Measurements from ENCODE around the gene PAIP1. TPM values are rescaled to one million over a fixed set of nuclear protein-coding genes. Genes with fewer than 3 reads are reported as not detected.
A peak's percentile ranks its signal among the peaks of the same experiment; 100 is the strongest.

Gene PAIP1
- total RNA-seq, 1 donor from 2014 or later: 111 TPM

DNA sequence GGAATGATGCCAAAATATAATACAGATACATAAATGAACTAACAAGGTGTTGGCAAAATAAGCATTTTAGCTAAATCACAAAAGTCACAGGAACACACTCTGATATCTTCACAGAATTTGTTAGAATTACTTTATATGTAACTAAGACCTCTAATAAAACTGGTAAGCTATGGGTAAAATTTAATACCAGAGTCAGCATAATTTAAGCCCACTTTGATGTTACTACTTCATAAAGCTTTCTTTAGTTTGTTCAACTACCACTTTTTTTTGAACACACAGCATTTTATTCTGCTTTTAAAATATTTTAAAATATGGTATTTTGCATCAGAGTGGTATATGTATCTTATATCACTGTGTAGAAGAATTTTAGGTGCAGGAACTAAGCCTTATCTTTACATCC is 19.9 kb downstream of the PAIP1 start:
- DNase-seq (ENCODE audit: low read depth, low spot score): no peak
- no peaks in the 10 kb centered on the region for H3K4me1 Mint-ChIP-seq
- H3K9me3 Mint-ChIP-seq: no peaks in the 10 kb centered on the region
- TF ChIP-seq, protein P1, sequence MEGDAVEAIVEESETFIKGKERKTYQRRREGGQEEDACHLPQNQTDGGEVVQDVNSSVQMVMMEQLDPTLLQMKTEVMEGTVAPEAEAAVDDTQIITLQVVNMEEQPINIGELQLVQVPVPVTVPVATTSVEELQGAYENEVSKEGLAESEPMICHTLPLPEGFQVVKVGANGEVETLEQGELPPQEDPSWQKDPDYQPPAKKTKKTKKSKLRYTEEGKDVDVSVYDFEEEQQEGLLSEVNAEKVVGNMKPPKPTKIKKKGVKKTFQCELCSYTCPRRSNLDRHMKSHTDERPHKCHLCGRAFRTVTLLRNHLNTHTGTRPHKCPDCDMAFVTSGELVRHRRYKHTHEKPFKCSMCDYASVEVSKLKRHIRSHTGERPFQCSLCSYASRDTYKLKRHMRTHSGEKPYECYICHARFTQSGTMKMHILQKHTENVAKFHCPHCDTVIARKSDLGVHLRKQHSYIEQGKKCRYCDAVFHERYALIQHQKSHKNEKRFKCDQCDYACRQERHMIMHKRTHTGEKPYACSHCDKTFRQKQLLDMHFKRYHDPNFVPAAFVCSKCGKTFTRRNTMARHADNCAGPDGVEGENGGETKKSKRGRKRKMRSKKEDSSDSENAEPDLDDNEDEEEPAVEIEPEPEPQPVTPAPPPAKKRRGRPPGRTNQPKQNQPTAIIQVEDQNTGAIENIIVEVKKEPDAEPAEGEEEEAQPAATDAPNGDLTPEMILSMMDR (conservative IDR thresholded peaks at IDR 0.05): no peak
- H3K36me3 Mint-ChIP-seq (ENCODE audit: low read depth): peaks cover 20% of the 10 kb centered on the region
- no peak overlapping the region for H3K4me3 Mint-ChIP-seq
- H3K27ac Mint-ChIP-seq (ENCODE audit: unreplicated experiment): no peak overlapping the region
- H3K27me3 Mint-ChIP-seq (ENCODE audit: low read depth): no peaks in the 10 kb centered on the region

DNA sequence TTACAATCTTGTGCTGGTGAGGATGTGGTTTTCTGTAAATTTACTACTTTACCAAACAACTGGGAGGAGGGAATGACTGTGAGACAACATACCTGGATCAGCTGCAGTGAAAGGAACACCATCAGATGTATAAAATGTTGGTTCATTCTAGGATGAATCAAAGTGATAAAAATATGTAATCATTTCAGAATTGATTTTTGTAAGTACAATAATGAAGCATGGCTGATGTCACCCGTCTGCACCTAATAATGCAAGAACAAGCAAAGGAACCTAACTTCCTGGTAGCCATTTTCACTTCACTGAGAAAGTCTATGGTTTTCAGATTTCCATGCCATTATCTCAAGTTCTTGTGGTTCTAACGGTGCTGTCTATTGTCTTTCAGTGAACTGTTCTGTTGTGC is 23.2 kb downstream of the PAIP1 start:
- Mint-ChIP-seq H3K27me3 (ENCODE audit: low read depth) (no peaks in the 10 kb centered on the region), H3K36me3 (ENCODE audit: low read depth) (peaks cover 17% of the 10 kb centered on the region), H3K4me1 (no peaks in the 10 kb centered on the region), H3K9me3 (no peaks in the 10 kb centered on the region), H3K4me3 (no peak overlapping the region), H3K27ac (ENCODE audit: unreplicated experiment) (no peak overlapping the region)
- no peak for DNase-seq (ENCODE audit: low read depth, low spot score)
- TF ChIP-seq, protein P1 (conservative IDR thresholded peaks at IDR 0.05): no peak

DNA sequence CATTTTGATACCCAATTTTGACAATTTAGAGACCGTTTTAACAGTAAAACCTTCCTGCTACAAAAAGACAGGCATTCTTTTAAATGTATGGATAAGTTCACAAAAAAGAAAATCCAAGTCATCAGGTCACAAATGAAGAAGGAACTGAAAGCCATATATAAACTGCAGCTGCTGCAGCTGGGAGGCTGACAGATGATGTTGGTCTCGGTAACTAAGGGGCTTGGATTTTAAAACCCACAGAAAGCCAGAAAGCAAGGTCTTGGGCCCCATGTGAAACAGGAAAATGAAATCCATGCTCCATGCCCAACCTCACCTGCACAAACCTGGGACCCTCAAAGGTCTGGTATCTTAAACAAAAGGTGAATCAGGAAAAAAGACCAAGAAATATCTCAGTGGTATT is 26.2 kb downstream of the PAIP1 start:
- Mint-ChIP-seq H3K9me3 (no peaks in the 10 kb centered on the region), H3K4me1 (no peaks in the 10 kb centered on the region), H3K27ac (ENCODE audit: unreplicated experiment) (no peak overlapping the region), H3K27me3 (ENCODE audit: low read depth) (no peaks in the 10 kb centered on the region), H3K36me3 (ENCODE audit: low read depth) (peaks cover 19% of the 10 kb centered on the region), H3K4me3 (no peak overlapping the region)
- TF ChIP-seq, protein P1 (conservative IDR thresholded peaks at IDR 0.05): no peak
- no peak for DNase-seq (ENCODE audit: low read depth, low spot score)

DNA sequence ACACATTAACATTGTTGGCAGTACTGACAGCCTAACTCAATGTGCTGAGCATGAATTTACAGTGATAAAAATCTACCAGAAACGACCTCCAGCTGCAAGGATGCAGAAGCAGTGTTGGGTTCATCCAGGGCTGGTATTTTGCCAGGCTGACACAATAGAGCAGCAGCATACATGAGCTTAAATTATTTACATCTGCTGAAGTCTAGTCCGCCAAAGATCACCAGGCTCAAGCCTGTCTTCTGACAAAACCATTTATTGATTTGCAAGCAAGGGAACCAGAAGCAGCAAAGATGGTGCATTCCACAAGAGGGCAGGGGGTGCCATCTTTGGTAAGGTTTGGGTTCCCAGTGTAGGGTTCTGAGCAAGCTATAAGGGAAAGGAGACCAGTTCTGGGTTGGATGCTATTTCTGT is 33.2 kb downstream of the PAIP1 start:
- TF ChIP-seq, protein P1 (conservative IDR thresholded peaks at IDR 0.05): no peak

DNA sequence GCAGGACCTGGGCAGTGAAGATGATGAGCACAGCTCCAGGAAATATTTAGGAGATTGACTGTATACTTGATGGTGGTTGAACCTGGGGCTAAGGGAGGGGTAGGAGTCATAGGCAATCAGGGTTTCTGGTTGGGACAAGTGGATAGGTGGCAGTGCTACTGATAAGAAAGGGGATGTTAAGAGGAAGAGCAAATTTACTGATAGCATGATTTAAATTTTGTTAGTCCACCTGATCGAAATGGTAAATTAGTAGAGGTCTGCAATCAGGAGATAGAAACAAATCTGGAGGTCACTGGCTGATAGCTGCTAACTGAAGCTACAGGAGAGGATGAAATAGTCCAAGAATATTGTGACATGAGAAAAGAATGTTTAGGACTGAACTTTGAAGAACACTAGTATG is 36.3 kb downstream of the PAIP1 start:
- TF ChIP-seq, protein P1 (conservative IDR thresholded peaks at IDR 0.05): no peak
- H3K4me1 Mint-ChIP-seq: peaks cover 4% of the 10 kb centered on the region
- no peak overlapping the region for H3K27ac Mint-ChIP-seq (ENCODE audit: unreplicated experiment)
- peak overlapping the region; percentile 19 for H3K4me3 Mint-ChIP-seq
- no peaks in the 10 kb centered on the region for H3K27me3 Mint-ChIP-seq (ENCODE audit: low read depth)
- H3K9me3 Mint-ChIP-seq: no peaks in the 10 kb centered on the region
- DNase-seq (ENCODE audit: low read depth, low spot score): no peak
- H3K36me3 Mint-ChIP-seq (ENCODE audit: low read depth): peaks cover 32% of the 10 kb centered on the region

More for the DNA sequence above, 33.2 kb downstream of the PAIP1 start:
- Mint-ChIP-seq H3K4me1 (no peaks in the 10 kb centered on the region), H3K4me3 (no peak overlapping the region), H3K27me3 (ENCODE audit: low read depth) (no peaks in the 10 kb centered on the region), H3K9me3 (no peaks in the 10 kb centered on the region), H3K27ac (ENCODE audit: unreplicated experiment) (no peak overlapping the region), H3K36me3 (ENCODE audit: low read depth) (peaks cover 38% of the 10 kb centered on the region)
- DNase-seq (ENCODE audit: low read depth, low spot score): no peak

DNA sequence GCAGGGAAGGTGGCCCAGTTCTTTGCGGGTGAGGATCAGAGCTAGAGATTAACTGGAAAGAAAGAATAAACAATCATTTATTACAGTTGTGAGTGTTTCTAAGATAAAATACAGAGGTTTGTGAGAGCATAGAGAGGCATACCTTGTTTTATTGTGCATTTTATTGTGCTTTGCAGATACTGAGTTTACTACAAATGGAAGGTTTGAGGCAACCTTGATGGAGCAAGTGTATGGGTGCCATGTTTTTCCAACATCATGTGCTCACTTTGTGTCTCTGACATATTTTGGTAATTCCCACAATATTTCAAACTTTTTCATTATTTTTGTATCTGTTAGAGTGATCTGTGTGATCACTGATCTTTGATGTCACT is 41.2 kb downstream of the PAIP1 start:
- Mint-ChIP-seq H3K27ac (ENCODE audit: unreplicated experiment) (peak overlapping the region; percentile 58), H3K27me3 (ENCODE audit: low read depth) (no peaks in the 10 kb centered on the region), H3K36me3 (ENCODE audit: low read depth) (peaks cover 14% of the 10 kb centered on the region), H3K9me3 (peaks cover 4% of the 10 kb centered on the region), H3K4me1 (peaks cover 36% of the 10 kb centered on the region), H3K4me3 (peak overlapping the region; percentile 97)
- TF ChIP-seq, protein P1 (conservative IDR thresholded peaks at IDR 0.05): no peak
- DNase-seq (ENCODE audit: low read depth, low spot score): no peak

Measured in neural crest cell (in vitro differentiated cells).